Epithelial cell of umbilical artery (primary cell): Measurements from ENCODE around the gene RTL10. TPM values are rescaled to one million over a fixed set of nuclear protein-coding genes. Genes with fewer than 3 reads are reported as not detected.

Experiments used
- total RNA-seq: library from RNA; depleted of rRNA; stranded (reverse); fragments of >200 nt; gene quantifications from 2 replicates; pipeline ENCODE4 v1.2.3, GENCODE V29; 2014

RTL10 gene
- total RNA-seq, result 9.4 and 12.0 TPM in 2 replicates

GRCh38 chr22:19854778-19855503 lies at the start of gene RTL10, which contains the start of gene GNB1L:
RTL10 (minus strand) TSS chr22:19854874; CDS start chr22:19852261, 2,613 bp downstream.
GNB1L (minus strand) TSS chr22:19854874; CDS start chr22:19821355, 33,519 bp downstream.

Other genes starting within 250 kb of the RTL10 start
- gene SEPTIN5, start 140.4 kb downstream of the RTL10 start, total RNA-seq, result 16.6 and 17.0 TPM in 2 replicates
- gene GP1BB, start 131.3 kb downstream of the RTL10 start, total RNA-seq, result 1.6 TPM in 1 of 2 replicates, not detected in the other
- 1.5 and 4.2 TPM in 2 replicates for gene TBX1, start 94.1 kb downstream of the RTL10 start, total RNA-seq
- 7.8 and 10.6 TPM in 2 replicates for gene GNB1L, start within 50 bp of the RTL10 start, total RNA-seq
- gene COMT, start 86.9 kb upstream of the RTL10 start, total RNA-seq, result 242 and 256 TPM in 2 replicates
- gene TXNRD2, start 86.9 kb upstream of the RTL10 start, total RNA-seq, result 220 and 237 TPM in 2 replicates
- 59.1 and 103 TPM in 2 replicates for gene ARVCF, start 161.9 kb upstream of the RTL10 start, total RNA-seq
- 43.2 and 54.6 TPM in 2 replicates for gene TANGO2, start 166.2 kb upstream of the RTL10 start, total RNA-seq
- gene DGCR8, start 225.4 kb upstream of the RTL10 start, total RNA-seq, result 24.8 and 26.0 TPM in 2 replicates